Measurements from ENCODE around the gene ABTB1.
"Not testable (repeated sequence)": the region's sequence is repeated elsewhere in the genome, so short reads cannot be mapped to it uniquely, and the experiment has no call there.

The ABTB1 gene

DNA sequence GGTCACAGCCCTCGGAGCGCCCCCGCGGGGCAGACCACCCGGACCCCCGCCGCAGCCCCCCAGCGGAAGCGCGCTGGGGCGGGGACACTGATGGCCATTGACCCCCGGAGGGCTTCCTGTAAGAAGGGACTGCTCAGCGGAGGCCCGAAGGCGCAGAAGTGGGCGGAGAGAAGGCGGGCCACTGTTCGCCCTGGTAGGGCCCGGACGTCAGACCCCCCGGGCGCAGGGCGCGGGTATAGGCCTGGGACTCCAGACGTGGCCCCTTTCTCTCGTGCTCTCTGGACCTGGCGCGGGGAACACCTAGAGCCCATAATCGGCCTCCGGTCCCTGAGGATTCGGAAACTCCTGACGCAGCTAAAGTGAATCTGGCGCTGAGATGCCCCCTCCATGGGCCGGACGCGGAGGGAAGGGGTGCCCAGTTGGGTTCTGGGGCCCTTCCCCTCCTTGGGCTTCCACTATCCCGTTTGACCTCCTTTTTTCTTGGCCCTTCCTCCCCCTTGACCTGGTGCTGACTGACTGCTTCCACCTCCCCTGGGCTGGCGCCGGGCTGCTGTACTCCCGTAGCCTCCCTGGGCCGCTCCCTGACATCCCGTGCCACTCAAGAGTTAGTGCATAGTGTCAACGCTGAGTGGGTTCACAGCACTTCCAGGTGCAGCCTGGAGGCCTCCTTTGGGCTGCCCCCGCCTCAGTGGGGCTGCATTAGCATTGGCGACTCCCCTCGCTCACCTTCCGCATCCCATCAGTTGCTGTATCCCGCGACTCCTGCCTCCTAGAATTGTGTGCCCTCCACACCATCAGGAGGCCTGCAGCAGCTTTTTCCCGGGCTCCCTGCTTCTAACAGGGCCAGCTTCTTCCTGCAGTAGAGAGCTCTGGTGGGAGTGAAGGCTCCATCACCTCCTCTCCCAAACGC lies 694 bp downstream of the ABTB1 start:
- peak in 2 of 4 experiments; percentile 32 to 48 for DNase-seq

DNA sequence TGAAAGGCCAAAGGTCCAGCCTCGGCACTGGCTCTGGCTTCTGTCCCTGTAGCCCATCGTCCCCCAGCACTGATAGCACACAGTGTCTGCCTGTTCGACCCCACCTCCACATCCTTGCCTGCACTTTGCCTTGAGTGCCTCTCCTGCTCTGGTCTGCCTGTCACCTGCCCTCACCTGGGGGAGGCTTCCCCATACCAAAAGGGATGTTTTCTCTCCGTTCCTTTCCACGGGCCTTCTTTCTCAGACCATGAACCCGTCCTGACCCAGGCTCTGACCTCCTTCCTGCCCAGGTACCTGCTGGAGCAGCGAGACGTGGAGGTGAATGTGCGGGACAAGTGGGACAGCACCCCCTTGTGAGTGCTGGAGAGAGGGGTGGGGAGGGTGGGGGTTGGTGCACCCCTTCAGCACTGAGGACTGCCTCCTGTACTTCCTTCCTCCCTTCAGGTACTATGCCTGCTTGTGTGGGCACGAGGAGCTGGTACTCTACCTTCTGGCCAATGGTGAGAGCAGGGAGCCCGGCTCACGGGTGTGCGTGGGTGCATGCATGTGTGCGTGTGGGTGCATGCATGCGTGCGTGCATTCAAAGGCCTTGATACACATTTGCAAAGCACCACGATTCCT lies 1.5 kb downstream of the ABTB1 start:
- DNase-seq, result no peak

DNA sequence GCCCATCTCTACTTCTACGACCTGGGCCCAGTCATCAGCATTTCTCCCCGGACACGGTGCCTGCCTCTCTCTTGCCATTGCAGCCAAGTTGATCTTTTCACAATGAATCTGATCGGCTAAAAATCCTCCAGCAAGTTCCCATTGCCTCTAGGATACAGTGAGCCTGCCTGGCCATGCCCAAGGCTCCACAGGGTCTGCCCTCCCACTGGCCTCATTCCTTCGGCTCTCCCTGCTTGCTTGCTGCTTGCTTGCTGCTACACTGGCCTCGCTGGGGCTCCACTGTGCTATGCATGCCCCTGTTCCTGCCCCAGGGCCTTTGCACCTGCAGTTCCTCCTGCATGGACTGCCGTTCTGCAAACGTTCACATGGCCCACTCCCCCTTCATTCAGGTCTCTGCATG lies 2.0 kb downstream of the ABTB1 start:
- no peak for DNase-seq

- no peak for DNase-seq
Observed at GRCh38 chr3:127675651-127676391, 3.1 kb downstream of the ABTB1 start.

DNA sequence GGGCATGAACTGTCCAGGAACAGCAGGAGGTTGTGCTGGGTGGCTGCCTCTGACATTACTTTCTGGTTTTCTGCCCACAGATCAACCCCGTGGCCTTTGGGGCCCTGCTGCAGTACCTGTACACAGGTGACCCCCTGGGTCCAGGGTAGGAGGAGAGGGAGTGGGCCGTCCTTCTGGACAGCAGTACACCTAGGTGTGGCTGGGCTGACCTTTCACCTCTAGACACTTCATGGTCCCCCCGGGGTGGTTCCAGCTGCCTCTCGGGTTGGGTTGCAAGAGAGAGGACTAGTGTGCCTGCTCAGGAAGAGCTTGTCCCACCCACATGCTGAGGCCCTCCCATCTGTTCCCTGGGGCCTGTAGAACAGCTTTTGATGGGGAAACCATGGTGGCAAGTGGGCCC lies 3.7 kb downstream of the ABTB1 start:
- DNase-seq, result no peak

DNA sequence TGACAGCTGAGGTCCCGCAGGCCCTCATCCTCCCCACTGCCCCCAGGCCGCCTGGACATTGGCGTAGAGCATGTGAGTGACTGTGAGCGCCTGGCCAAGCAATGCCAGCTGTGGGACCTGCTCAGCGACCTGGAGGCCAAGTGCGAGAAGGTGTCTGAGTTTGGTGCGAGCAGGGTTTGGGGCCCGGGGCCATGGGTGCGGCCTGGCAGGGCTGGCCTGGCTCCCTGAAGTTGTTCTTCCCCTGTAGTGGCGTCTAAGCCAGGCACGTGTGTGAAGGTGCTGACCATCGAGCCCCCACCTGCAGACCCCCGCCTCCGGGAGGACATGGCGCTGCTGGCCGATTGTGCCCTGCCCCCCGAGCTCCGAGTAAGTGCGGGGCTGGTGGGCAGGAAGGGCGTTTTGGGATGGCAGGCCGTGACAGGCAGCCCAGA lies 4.2 kb downstream of the ABTB1 start:
- DNase-seq, result no peak

DNA sequence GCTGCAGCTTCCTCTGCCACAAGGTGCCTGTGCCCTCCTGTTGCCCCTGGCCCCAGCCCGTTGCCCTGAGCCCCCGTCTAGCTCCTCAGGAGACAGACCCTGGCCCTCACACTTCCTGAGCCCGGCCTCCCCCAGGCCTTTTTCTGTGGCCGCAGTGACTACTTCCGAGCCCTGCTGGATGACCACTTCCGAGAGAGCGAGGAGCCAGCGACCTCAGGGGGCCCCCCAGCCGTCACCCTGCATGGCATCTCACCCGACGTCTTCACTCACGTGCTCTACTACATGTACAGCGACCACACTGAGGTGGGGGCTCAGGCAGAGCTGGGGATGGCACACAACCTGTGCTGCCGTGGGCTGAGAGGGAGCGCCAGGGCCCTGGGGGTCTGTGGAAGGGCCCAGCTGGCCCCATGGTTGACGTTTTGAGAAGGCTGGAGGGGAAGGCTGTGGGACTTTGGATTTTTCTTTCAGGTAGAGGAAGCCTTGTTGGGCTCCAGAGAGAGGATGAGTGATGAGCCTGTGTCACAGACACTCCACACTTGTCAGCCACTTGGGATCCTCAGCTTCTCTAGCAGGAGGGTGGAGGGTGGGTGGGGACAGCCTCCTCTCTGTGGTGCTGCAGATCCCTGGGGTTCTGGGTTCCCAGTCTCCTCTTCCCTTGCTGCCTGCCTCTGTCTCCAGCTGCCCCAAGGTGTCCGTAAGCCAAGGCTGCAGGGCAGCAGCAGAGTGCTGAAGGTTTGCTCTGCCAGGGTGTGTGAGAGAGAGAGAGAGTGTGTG lies 5.0 kb downstream of the ABTB1 start:
- no peak for DNase-seq

GRCh38 chr3:127678315-127678599 lies 5.5 kb downstream of the ABTB1 start:
- DNase-seq, result no peak

- no peak for DNase-seq
Observed at GRCh38 chr3:127678611-127679533, 6.1 kb downstream of the ABTB1 start.

GRCh38 chr3:127679534-127680145 lies 6.9 kb downstream of the ABTB1 start:
- DNase-seq, result no peak

- no peak for DNase-seq
Observed at GRCh38 chr3:127680146-127680661, 7.5 kb downstream of the ABTB1 start.

- no peak for DNase-seq
Observed at GRCh38 chr3:127680798-127681221, 8.1 kb downstream of the ABTB1 start.

- DNase-seq, result not testable (repeated sequence)
Observed at GRCh38 chr3:127682175-127682554, 9.4 kb downstream of the ABTB1 start.

DNA sequence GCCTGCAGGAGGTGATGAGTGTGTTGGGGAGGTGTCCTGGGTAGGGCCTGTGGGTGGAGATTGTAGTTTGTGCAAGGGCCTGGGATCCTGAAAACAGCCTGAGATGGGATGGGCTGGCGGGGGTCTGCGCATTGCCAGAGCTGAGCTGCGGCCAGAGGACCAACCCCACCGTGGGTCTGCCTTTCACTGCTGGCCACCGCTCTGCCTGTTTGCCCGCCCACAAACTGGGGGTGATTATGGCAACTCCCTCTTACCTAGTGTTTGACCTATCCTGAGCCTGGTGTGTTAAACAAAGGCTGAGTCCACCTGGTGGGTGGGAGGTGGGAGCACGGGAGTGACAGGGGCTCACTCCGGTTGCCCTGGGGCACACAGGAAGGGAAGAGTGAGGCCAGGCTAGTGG lies 9.8 kb downstream of the ABTB1 start:
- DNase-seq, result no peak

DNA sequence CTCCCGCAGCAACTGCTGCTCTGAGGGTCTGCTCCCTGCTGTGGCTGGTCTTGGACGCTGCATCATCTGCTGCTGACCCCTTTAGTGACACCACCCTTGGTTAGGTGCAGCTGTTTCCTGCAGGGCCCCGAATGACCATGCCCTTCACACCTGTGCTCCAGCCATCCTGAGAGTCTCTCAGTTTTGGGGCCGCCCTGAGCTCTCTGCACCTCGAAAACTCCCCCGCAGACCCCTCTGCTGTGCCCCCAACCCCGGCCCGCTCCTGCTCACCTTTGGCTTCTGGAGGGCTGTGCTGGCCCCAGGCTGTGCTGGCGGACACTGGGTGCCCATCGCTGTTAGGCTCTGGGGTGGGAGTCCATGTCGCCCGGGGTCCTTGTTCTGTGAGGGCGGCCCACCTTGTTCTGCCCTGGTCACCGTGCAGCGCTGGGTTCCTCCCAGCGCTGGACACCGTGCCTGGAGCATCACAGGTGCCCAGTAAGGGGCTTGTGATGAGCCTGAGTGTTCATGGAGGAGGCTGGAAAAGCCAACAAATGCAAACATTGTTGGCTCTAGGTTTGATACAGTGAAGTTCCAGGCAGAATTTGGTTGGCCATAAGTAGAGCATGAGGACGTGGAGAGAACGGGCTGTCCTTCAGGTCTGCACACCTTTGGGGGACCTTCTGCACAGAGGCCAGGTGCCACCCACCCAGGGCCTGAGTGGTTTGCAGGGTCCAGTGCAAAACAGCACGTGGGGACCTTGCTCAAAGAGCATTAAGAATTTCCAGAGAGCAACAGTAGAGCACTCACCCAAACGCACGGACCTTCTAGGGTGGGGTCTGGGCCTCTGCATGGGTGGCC lies 12.3 kb downstream of the ABTB1 start:
- no peak for DNase-seq

GRCh38 chr3:127685708-127686511 lies 13.2 kb downstream of the ABTB1 start:
- DNase-seq, result no peak

DNA sequence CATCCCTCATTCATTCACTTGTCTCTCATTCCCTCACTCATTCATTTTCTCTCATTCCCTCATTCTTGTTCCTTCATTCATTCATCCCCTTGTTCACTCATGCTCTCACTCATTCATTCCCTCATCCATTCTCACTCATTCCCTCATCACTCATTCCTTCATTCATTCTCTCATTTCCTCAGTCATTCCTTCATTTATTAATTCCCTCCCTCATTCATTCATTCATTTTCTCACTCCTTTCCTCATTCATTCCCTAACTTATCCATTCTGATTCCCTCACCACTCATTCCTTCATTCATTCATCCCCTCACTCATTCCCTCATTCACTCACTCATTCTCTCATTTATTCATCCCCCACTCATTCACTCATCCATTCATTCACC lies 13.8 kb downstream of the ABTB1 start:
- no peak for DNase-seq

DNA sequence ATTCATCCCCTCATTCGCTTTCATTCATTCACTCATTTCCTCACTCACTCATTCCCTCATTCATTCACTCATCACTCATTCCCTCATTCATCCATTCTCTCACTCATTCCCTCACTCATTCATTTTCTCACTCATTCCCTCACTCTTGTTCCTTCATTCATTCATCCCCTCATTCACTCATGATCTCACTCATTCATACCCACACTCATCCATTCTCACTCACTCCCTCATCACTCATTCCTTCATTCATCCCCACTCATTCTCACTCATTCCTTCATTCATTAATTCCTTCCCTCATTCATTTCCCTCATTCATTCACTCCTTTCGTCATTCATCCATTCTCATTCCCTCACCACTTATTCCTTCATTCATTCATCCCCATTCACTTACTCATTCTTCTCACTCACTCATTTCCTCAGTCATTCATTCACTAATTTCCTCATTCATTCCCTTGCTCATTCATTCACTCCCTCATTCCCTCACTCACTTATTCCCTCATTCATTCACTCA lies 14.5 kb downstream of the ABTB1 start:
- no peak for DNase-seq

GRCh38 chr3:127688022-127688415 lies 15.3 kb downstream of the ABTB1 start:
- DNase-seq, result no peak
